LHCN-M2 (cell line): ENCODE measurements around the gene PPARA. TPM values are rescaled to one million over a fixed set of nuclear protein-coding genes. Genes with fewer than 3 reads are reported as not detected.

ENCODE experiments used
- DNase-seq: peaks from one replicate; pipeline ENCODE4 v3.0.0-alpha.2; 2012; ENCODE audit warnings: low read depth
- polyA plus RNA-seq: library from polyadenylated mRNA; unstranded; fragments of >200 nt; gene quantifications from one replicate; pipeline ENCODE4 v1.2.1, GENCODE V29; 2012; ENCODE audit warnings: missing spikeins
- total RNA-seq: library from RNA; depleted of rRNA; stranded (reverse); fragments of >200 nt; gene quantifications from 2 replicates; pipeline ENCODE4 v1.2.3, GENCODE V29; 2014; rRNA removed

PPARA gene
- 6.3 and 9.1 TPM in 2 replicates for total RNA-seq
- polyA plus RNA-seq, result 6.6 TPM

DNA sequence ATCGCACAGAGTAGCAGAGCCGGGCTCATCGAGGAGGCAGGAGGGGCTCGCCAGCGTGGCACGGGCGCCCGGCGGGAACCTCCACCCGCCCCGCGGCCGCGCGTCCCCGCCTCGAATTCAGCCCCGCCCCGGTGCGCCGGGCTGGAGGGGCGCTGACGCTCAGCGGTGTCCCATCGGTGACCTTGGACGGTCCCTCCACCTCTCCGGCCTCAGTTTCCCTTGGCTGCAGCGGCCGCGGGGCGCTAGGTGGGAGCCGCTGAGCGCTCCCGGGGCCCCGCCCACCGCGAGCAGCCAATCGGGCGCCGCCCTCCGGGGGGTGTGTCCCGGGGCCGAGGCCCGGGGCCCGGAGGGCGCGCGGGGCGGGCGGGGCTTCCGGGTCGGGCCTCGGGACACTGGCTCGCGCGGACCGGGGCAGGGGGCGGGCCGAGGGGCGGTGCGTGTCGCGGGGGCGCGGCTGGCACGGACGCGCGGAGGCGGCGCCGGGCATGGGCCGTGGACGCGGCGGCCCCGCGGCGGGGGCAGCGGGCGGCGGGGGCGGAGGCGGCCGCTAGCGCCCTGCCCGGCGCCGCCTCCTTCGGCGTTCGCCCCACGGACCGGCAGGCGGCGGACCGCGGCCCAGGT is at the start of gene PPARA:
PPARA (plus strand) TSS at position 493 of the 621 bp plus-strand sequence. CDS start 47,858 bp downstream, outside the sequence.
- peak; percentile 70 for DNase-seq

DNA sequence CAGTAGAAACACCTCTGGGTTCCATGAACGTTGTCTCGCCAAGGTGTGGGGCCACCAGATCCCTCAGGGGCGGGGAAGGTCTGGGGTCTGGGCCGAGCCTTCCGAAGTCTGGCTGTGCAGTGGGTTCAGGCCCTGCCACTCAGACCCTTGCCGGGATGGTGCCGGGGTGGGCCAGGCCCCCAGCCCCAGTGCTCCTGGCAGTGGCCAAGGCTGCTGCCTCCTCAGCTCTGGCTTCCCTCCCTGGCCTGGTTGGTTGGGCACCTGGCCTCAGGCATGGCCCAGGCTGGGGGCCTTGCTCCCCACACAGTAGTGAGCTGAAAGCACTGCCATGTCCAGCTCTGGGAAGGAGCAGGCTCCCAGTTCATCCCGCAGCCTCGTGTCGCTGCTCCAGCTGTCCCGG is 48.2 kb upstream of the PPARA start:
- DNase-seq, result no peak

DNA sequence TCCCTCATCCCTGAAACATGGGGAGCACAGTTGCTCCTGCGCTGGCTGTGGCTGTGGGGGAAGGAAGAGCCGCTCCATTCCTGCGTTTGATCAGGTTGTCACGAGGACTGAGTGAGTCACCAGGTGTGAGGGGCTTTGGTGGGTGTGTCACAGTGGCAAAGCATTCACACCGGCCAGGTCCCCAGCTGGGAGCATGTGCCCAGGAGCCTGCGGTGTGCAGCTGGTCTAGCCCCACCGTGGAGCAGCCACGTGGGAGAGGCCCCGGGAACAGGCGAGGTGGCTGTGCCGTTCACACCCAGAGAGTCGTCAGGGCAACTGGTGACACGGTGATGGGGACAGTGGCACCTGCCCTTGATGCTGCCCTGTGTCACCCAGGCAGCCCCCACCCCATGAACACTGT is 47.6 kb upstream of the PPARA start:
- DNase-seq, result no peak

DNA sequence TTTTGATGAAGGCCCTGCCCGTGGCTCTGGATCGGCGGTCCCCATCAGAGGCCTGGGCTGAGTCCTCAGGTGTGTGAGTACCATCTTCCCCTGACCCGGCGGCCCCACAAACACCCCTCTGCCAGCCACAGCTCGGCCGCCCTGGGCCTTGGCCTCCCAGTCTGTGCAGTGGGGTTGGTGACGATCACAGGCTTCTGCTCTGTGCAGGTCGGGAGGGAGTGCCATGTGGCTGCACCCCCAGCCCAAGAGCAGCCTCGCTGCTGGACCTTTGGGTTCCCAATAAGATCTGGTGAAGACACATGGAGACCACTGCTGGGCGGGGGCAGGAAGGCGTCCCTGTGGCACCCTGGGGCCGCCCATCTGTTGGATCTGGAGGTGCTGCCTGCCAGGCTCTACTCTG is 47.1 kb upstream of the PPARA start:
- DNase-seq, result no peak

DNA sequence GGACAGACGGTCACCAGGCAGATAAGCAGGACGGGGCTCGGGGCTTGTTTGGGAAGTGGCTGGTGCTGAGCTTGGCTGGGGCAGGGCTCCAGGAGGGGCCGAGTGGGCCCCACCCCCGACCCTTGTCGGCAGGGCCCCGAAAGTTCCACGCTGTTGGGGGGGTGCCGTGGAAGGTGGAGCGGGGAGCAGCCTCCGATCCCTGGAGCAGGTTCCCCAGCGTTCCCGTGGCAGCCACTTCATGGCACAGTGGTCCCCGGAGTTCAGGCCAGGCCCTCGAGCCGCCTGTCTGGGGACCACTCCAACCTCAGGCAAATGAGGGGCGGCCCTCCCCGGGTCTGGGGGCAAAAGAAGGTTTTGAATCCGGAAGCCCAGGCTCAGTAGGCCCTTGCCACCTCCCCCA is 46.7 kb upstream of the PPARA start:
- no peak for DNase-seq

DNA sequence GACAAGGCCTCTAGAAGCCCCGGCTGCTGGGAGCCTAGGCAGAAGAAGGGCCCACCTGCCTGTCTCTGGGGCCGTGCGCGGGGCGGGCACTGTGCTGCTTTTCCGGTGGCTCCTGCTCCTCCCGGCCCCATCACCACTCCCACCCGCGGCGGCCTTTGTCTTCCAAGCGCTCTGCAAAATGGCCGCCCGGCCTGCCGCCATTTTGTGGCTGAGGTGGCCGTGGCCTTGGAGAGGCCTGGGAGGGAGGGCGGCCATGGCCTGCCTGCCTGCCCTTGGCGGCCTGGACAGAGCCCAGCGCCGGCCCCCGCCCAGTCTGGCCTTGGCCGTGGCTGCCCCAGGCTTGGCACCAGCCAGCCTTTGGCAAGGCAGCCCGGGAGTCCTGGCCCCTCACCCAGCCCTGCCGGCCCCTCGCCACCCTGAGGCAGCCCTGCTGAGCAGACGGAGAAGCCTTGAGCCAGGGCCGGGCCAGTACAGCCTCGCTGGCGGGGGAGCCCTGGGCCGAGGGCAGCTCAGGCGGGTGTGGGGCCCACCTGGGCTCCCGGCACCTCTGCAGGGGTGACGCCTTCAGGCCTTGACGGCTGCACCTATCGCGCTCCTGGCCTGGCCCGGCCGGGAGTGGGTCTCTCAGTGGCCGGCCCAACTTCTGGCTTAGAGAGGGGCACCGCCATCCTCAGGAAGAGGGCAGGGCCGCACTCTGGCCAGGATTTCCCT is 46.0 kb upstream of the PPARA start:
- no peak for DNase-seq

DNA sequence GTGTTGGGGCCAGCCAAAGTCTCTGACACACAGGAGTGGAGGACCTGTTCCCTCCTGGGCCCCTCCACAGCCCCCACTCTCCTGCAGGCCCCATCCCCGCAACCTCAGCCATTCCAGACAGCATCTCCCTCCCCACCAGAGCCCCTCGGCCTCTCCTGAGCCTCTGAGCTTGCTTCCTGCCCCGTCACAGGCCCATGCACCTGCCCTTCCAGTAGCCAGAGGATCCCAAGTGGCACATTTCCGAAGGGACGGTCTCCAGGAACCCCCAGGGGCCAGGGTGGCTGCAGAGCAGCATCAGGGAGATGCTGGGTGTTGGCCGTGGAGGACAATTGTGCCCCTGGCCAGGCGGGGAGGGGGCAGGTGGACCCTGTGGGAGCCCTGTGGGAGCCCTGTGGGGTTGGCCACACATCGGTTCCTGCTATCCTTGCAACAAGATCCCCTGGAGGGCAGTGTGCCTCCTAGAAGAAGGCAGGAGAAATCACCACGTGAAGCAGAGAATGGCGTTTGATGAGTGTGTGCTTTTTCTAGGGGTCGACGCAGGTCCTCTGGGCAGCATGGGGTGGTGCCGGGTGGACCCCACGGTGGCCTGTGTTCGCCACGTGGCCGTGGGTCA is 45.3 kb upstream of the PPARA start:
- peak; percentile 68 for DNase-seq

DNA sequence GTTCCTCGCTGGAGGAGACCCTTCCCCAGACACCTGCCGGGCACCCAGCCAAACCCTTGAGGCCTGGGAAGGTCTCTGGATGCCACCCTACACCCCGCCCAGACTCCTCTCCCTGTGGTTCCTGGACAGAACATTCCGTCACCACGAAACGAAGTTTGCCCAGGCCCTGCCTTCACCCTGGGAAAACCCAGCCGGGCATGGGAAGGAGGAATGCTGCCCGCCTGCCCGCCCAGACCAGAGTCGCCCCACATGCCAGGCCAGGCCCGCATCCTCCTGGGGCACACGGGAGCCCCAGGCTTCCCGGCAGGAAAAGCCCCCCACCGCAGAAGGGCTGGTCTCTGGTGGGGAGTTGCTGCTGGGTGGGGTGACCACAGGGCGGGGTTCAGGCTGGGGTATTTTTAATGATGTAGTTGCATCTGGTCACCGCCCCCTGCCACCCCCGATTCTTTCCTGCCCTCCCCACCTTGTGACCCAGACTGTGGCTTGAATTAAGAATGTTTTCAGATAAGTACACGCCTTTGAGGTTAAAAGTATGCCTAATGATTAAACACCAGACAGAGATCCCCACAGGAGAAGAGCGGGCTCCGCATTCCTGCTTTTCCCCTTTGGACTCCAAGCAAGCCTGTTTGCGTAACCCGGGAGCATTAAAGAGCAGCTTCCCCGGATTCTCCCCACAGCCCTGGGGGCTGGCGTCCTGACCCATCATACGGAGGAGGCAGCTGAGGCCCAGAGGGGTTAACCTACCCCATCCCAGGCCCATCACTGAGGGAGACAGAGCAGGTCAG is 44.6 kb upstream of the PPARA start:
- DNase-seq, result peak; percentile 88

DNA sequence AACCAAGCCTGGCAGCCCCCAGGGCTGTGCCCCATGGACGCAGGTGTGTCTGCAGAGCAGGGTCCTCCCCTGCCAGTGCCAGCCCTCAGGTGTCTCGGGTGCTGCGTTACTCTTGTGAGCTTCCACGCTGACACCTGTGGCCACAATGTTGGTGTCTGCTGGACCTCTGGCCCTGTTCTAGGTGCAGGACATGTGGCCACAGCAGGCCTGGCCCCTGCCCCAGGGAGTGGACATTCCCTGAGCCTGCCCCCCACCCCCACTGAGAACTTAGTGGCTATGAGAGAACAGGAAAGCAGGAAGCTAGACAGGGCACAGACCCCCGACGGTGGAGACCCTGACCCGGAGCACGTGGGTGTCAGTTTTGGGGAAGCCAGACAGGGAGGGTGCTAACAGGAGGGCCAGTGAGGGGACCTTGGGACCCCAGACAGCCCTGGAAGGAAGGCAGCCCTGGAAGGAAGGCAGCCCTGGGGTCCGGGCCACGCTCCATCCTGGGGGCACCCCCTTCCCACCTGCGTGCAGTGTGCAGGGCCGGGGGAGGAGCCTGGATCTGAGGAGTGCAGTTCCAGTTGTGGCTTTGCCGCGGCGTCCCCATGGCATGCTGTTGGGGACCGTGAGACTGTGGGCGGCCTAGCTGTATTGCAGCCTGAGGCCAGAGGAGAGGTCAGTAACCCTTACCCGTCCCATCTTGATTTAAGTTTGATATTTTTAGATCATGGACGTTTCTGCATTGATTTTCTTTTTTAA is 43.9 kb upstream of the PPARA start:
- no peak for DNase-seq

DNA sequence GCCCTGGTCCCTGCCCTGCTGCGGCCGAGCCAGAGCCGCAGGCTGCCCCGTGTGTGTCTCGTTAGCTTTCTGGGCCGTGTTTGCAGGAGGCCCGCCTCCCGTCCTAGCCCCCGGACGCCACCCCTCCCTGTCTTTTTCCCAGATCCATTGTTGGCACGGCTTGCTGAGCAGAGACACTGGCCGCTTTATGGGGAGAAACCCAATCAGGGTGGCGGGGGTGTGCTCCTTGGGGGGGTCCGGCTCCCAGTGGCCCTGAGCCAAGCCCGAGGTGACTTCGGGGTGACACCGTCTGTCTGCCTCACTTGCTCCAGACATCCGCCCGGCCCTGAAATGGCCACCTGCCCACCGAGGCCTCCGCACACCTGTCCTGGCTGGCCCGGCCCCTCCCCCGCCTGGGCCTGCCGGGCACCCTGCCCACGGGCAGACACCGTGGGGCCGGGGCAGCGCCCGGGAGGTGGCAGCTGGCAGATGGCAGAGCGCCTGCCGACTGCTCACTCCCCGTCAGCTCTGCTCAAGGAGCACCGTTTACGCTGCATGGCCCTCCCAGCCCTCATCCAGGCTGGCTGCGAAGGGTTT is 43.1 kb upstream of the PPARA start:
- DNase-seq, result peak; percentile 48

DNA sequence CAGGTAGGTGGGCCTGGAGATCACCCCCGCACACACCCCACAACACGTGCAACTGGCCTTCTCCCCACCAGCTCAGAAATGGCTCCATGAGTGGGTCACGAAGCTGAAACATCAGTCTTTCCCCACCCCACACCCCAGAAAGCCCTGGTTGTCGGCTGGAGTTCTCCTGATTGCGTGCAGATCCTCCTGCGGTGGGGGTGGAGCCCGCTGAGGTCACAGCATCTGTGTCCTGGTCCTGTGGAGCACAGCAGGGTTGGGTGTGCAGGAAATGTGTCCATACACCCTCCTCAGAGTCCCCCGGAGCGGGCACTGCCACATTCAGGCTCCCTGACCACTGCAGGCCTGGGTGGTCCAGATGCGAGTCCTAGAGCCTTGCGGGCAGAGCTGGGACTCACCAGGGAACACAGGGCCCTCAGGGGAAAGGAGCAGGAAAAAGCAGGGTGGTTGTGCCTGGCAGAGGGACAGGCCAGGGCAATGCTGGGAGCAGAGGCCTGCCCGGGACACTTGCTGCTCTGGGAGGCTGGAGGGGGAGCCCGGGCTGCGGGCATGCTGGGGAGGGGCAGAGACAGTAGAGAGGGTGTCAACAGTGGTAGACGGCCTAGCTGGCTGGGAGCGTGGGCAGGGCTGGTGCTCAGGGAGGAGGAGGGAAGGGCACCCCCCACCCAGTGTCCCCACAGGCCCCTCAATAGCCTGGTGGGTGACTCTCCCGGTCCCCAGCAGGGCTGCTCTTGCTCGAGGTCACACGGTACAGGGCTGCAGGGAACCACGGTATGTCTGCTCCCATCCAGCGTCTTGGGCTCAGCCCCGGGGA is 42.4 kb upstream of the PPARA start:
- DNase-seq, result peak; percentile 27

DNA sequence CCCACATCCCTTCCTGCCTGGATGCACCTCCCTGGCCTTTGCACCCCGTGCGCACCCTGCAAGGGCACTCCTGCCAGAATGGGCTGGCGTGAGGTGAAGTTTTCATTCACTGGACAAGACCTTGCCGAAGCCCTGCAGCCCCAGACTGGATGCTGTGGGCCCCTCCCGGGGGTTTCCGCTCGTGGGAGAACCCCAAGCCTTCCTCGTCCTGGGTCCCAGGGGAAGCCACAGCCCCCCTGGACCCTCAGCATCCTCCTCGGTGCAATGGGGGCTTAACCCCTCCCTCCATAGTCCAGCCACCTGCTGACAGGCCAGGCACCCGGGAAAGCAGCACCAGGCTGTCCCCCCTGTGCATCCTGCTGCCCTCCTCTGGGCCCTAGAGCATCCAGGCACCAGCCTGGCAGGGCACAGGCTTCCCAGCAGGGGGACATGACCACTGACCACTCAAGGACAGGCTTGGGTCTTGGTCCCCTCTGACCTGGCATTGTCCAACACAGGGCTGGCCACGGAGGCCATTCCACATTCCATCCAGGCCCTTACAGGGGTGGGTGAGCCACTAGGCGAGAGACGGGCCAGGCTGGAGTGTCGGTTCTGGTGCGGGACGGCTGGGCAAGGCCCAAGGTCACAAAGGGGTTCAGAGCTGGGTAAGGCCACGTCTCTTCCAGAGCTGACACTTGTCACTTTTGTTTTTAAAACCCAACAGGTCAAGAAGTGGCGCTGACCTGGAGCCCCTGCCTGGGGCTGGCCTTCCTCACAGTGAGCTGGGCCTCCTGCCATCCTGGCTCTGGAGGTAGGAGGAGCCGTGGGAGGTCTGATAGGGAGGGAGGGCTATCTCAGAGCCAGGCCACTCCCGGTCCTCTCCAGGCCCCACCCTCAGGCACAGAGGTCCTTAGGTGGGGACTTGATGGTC is 41.5 kb upstream of the PPARA start:
- peak; percentile 59 for DNase-seq

DNA sequence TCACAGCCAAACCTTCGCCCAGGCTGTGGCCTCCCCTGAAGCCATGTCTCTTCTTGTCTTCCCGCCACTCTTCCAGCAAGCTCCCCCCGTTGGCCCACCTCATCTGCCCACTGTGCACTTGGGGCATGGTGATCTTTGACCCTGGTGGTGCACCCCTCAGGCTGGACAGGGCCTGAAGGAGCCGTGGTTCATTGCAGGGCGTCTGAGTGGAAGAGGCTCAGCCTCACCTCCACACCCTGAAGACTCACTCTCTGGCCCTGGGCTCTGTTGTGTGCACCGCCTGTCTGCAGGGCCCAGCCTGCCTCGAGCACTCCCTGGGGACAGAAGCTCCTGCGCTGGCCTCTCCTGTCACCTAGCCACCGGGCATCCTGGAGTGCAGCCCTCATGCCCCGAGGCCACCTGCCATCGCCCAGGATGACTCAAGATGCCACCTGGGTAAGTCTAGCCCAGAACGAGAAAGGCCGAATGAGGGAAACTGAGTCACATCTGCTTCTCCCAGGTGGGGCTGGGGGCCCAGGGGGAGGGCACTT is 40.8 kb upstream of the PPARA start:
- DNase-seq, result peak; percentile 25

DNA sequence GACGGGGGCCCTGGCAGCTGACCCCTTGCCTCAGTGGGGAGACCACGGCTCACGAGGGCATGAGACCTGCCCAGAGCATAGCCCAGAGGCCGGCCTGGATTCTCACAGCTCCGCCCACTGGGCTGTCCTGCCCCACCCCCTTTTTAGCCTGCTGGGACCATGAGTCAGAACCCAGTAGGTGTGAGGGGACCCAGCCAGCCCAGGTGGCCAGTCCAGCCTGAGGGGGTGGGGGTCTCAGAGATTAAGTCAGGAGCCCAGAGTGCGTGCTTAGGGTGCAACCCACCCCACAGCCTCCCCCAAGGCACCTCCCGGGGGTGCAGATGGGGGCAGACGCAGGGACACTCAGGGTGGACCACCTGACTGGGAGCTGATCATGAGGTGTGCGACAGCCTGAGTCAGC is 40.1 kb upstream of the PPARA start:
- peak; percentile 62 for DNase-seq

DNA sequence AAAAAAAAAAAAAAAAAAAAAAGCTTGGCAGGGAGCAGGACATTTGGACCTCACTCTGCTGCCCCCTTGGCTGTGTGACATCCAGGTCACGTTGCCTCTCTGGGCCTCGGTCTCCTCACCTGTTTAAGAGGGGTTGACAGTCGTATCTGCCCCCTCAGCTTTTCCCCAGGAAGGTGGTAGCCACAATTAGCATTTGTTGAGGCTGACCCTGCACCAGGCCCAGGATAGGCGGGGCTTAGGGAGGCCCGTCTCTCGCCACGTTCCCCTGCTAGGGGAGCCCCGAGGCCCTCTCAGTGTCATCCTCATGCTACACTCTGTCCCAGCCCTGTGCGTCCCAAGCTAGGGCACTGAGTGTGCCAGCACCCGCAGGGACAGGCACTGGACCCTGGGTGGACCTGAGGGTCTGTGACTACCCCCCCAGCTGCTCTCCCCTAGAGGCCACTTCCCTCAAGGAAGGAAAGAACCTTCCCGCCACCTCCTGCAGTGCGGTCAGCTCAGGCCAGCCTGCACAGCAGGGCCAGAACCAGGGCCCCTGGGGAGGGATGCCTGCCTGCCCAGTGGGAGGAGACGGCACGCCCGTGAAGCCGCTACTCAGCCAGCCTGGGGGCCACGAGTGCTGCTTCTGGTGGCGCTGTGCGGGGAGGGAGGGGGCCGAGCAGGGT is 38.5 kb upstream of the PPARA start:
- DNase-seq, result peak; percentile 35

DNA sequence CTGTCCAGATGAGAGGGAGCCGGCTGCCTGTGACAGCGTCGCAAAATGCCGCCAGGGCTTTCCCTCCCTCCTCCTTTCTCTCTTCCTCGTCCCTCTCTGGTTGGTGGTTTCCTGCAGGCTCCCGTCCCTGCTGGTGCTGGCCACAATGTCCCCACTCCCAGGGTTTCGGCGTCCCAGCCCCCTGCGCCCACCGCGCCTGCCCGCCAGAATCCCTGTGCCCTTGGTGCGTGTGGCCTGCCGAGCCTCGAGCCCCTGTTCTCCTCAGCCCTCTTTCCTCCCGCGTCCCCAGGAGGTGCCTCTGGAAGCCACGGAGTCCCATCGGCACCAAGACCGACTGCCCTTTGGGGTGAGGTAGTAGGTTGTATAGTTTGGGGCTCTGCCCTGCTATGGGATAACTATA is 37.9 kb upstream of the PPARA start:
- DNase-seq, result no peak

DNA sequence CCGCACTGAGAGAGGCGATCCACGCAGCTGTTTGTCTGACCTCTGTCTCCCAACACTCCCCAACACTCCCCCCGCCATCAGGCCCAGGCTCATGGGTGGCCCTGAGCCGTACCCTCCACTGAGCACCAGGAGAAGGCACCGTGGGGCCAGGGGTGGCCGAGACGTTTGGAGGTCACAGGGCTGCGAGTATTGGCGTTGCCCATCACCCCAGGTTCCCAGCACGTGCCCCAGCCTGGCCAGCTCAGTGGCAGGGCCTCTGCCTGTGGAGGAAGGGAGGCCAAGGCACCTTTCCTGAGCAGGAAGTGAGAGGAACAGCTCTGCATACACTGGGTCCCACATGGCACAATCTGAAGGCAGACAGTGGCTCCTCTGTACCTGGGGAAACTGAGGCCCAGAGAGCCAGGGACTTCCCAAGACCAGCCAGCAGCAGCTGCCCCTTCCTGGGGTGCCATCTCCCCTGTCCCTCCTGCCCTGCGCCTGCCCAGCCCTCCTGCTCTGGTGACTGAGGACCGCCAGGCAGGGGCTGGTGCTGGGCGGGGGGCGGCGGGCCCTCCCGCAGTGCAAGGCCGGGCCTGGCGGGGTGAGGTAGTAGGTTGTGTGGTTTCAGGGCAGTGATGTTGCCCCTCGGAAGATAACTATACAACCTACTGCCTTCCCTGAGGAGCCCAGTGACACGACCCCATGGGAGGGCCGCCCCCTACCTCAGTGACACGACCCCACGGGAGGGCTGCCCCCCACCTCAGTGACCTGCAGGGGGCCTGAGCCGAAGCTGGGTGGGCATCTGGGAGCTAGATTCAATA is 37.0 kb upstream of the PPARA start:
- peak; percentile 17 for DNase-seq
